HG03432 (cell line): ENCODE results near the gene SETD7.

ENCODE experiments used
- ATAC-seq: cut with Tn5 transposase; IDR thresholded peaks from one replicate; pipeline ENCODE4 v1.9.1; 2021; ENCODE audit warnings: mild to moderate bottlenecking, moderate library complexity; ENCODE audit not compliant: unreplicated experiment

Gene SETD7

GRCh38 chr4:139556071-139556723 is at the start of gene SETD7:
Gene SETD7 (minus strand): TSS chr4:139556219. CDS start chr4:139556137, 82 bp downstream.
- peak; percentile 46 for ATAC-seq

DNA sequence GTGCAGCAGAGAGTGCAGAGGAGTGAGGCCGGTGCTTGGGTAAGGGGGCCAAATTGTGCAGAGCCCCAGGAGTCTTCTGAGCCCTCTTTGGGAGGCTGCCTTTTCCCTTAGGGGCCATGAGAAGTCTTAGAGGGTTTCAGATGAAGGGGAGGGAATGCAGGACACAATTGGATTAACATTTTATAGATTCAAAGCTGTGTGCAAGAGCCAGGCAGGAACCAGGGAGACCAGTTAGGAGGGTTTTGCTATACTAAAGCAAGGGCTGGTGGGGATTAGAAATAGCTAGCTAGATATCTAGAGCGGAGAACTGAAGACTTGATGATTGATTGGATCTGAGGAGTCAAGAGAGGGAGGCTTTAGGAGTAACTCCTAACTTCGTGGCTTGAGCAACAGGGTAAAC is 49.5 kb upstream of the SETD7 start:
- ATAC-seq, result no peak

GRCh38 chr4:139603576-139604410 is 47.8 kb upstream of the SETD7 start:
- ATAC-seq, result no peak

DNA sequence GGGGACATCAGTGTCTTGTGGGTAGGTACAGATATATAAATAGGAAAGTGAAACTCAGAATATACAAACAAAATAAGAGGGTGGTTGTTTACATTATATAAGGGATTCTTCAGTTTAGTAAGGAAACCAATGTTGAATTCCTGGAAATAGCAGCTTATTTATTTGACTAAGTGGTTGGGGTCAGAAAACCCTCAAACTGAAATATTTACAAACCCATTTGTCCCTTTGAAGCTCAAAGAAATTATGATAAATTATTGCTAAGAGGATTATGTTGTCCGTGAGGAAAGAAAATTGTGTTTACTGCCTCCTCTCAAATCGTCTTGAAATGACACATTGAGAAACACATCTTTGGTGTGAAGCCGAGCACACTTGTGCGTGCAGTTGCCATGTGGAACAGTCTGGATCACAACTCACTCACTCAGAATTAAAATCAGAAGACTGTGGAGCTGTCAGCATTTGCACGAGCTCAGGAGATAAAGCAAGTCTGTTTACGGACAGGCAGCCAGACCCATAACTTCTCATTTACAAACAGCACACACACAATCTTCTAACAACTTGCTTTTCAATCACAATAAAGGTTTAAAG is 46.8 kb upstream of the SETD7 start:
- ATAC-seq, result no peak

DNA sequence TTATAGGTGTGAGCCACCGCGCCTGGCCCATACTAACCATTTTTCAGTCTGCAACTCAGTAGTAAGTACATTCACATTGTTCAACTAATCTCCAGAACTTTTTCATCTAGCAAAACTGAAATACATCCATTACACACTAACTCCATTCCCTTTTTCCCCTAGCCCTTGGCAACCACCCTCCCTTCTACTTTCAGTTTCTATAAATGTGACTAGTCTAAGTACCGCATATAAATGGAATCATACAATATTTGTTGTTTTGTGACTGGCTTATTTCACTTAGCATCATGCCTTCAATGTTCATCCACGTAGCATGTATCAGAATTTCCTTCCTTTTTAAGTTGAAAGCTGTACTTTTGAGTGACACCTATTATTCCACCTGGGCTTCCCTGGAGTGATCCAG is 44.6 kb upstream of the SETD7 start:
- ATAC-seq, result no peak

- ATAC-seq, result no peak
Measured at GRCh38 chr4:139599594-139600374, 43.8 kb upstream of the SETD7 start.

DNA sequence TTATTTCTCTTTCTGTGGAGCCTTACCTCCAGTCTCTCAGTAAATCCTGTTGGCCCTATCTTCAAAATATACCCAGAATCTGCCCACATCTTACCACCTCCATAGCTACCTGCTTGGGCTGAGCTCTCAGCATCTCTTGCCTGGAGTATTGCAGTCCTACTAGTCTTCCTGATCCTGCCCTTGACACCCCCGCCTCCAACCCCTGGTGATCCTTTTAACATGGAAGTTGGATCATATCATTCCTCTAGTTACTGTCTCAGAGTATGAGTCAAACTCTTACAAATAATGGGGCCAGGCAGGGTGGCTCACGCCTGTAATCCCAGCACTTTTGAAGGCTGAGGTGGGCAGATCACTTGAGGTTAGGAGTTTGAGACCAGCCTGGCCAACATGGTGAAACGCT is 43.1 kb upstream of the SETD7 start:
- ATAC-seq, result no peak

- no peak for ATAC-seq
Measured at GRCh38 chr4:139596684-139597279, 40.8 kb upstream of the SETD7 start.

- ATAC-seq, result no peak
Measured at GRCh38 chr4:139596034-139596683, 40.1 kb upstream of the SETD7 start.

- no peak for ATAC-seq
Measured at GRCh38 chr4:139594591-139595185, 38.7 kb upstream of the SETD7 start.

DNA sequence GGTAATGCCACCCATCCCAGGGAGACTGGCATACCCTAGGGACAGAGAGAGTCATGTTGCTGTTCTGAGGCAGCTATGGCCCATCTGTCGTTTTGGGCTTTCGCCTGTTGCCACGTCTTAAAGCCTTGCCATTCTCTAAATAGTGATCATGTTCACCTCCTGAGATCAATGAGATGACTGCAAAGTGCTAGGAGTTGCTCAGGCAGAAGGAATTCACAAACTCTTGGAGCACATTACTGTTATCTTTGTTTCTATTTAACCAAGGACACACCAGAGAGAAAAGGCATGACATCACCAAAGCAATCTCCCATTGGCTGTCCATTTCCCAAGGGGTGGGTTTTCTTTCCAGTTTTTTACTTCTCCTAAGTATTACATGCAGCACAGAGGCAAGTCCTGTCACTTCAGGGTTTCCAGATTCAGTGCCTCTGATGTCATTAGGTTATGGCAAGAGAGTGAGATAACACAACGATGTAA is 37.1 kb upstream of the SETD7 start:
- ATAC-seq, result no peak

GRCh38 chr4:139589336-139590018 is 33.5 kb upstream of the SETD7 start:
- ATAC-seq, result no peak

GRCh38 chr4:139587446-139587845 is 31.4 kb upstream of the SETD7 start:
- ATAC-seq, result no peak

- ATAC-seq, result no peak
Measured at GRCh38 chr4:139585473-139585872, 29.5 kb upstream of the SETD7 start.

DNA sequence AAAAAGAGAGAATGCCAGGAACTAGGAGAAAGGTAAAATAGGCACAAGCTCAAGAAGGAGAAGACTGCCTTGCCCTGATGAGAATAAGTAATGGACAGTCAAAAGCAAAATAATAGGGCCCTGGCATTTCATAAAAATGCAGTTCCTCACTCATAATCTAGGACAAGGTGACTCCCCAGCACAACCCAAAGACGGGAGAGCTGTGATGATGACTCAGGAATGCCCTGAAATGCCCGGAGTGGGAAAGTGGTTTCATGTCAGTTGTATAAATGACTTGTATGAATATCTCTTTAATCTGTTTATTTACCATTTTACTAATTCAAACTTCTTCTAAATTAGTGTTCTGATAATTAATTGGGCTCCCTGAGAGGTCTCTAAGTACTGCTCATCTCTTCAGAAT is 28.8 kb upstream of the SETD7 start:
- no peak for ATAC-seq

- ATAC-seq, result no peak
Measured at GRCh38 chr4:139584013-139584412, 28.0 kb upstream of the SETD7 start.

- no peak for ATAC-seq
Measured at GRCh38 chr4:139582044-139582443, 26.0 kb upstream of the SETD7 start.

DNA sequence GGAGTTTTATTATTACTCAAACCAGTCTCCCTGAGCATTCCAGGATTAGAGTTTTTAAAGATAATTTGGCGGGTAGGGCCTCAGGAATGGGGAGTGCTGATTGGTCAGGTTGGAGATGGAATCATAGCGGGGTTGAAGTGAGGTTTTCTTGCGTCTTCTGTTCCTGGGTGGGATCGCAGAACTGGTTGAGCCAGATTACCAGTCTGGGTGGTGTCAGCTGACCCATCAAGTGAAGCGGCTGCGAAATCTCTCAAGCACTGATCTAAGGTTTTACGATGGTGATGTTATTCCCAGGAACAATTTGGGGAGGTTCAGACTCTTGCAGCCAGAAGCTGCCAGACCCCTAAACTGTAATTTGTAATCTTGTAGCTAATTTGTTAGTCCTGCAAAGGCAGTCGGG is 25.1 kb upstream of the SETD7 start:
- no peak for ATAC-seq

- no peak for ATAC-seq
Measured at GRCh38 chr4:139576219-139576618, 20.2 kb upstream of the SETD7 start.
